ENCODE results near the gene IL15RA. TPM values are rescaled to one million over a fixed set of nuclear protein-coding genes. Genes with fewer than 3 reads are reported as not detected.

IL15RA gene
- total RNA-seq, 4 donors from 2014 or later: 7.1 to 15.6 (median 11.0) TPM

GRCh38 chr10:5942001-5942400 is 35.3 kb downstream of the IL15RA start:
- WGBS, 2 donors: 59 to 86% methylated on average over 3 to 6 of the region's 13 CpGs
- intact Hi-C loops (cut with DNase I): no loop called here
- Histone ChIP-seq H3K27me3 (no peaks in the 10 kb centered on the region), H3K36me3 (peaks cover 8 to 23% (median 8%) of the 10 kb centered on the region in 3 donors), H3K4me3 (no peak overlapping the region), H3K4me1 (peaks cover 28 to 55% (median 46%) of the 10 kb centered on the region in 3 donors), H3K9me3 (no peaks in the 10 kb centered on the region), H3K27ac (peak overlapping the region; percentile 51 to 85 (median 74))
- no peak for DNase-seq
- TF ChIP-seq POLR2A (IDR thresholded peaks at IDR 0.05) (no peak), CTCF (IDR thresholded peaks at IDR 0.05) (no peak)

GRCh38 chr10:5941579-5941978 is 35.8 kb downstream of the IL15RA start:
- peaks cover 26 to 51% (median 42%) of the 10 kb centered on the region in 3 donors for H3K4me1 ChIP-seq
- H3K9me3 ChIP-seq: no peaks in the 10 kb centered on the region
- TF ChIP-seq POLR2A (IDR thresholded peaks at IDR 0.05): no peak
- TF ChIP-seq CTCF (IDR thresholded peaks at IDR 0.05): no peak
- H3K27ac ChIP-seq: peak overlapping the region; percentile 51 to 85 (median 74)
- intact Hi-C loops (cut with DNase I): no loop called here
- no peaks in the 10 kb centered on the region for H3K27me3 ChIP-seq
- no peak overlapping the region for H3K4me3 ChIP-seq
- no peak for DNase-seq
- peaks cover 12 to 27% (median 13%) of the 10 kb centered on the region in 3 donors for H3K36me3 ChIP-seq
- 74 to 79% methylated on average over 7 of the region's 7 CpGs for WGBS, 2 donors

- WGBS, 2 donors: 76 to 79% methylated on average over 6 of the region's 6 CpGs
These were observed 36.5 kb downstream of the IL15RA start for GRCh38 chr10:5940807-5941218.

GRCh38 chr10:5938291-5938690 is 39.1 kb downstream of the IL15RA start:
- Histone ChIP-seq H3K27me3 (no peaks in the 10 kb centered on the region), H3K36me3 (peaks cover 22 to 60% (median 25%) of the 10 kb centered on the region in 3 donors), H3K27ac (no peak overlapping the region), H3K4me1 (peaks cover 6 to 18% (median 13%) of the 10 kb centered on the region in 3 donors), H3K9me3 (no peaks in the 10 kb centered on the region), H3K4me3 (no peak overlapping the region)
- intact Hi-C loops (cut with DNase I): no loop called here
- TF ChIP-seq CTCF (IDR thresholded peaks at IDR 0.05) (no peak), POLR2A (IDR thresholded peaks at IDR 0.05) (no peak)
- WGBS, 2 donors: 88 to 89% methylated on average over 11 to 12 of the region's 12 CpGs
- no peak for DNase-seq

More at GRCh38 chr10:5940807-5941218, 36.5 kb downstream of the IL15RA start:
- no peaks in the 10 kb centered on the region for H3K27me3 ChIP-seq
- intact Hi-C loops (cut with DNase I): no loop called here
- no peak overlapping the region for H3K4me3 ChIP-seq
- TF ChIP-seq POLR2A (IDR thresholded peaks at IDR 0.05) (no peak), CTCF (IDR thresholded peaks at IDR 0.05) (no peak)
- H3K36me3 ChIP-seq: peaks cover 16 to 35% (median 19%) of the 10 kb centered on the region in 3 donors
- peaks cover 21 to 43% (median 36%) of the 10 kb centered on the region in 3 donors for H3K4me1 ChIP-seq
- DNase-seq: no peak
- H3K27ac ChIP-seq: no peak overlapping the region
- no peaks in the 10 kb centered on the region for H3K9me3 ChIP-seq

- no peak for DNase-seq
- no peak overlapping the region for H3K4me3 ChIP-seq
- intact Hi-C loops (cut with DNase I): no loop called here
- H3K4me1 ChIP-seq: peaks cover 3 to 8% (median 6%) of the 10 kb centered on the region in 3 donors
- peaks cover 22 to 73% (median 25%) of the 10 kb centered on the region in 3 donors for H3K36me3 ChIP-seq
- H3K27me3 ChIP-seq: no peaks in the 10 kb centered on the region
- no peak overlapping the region for H3K27ac ChIP-seq
- no peak for TF ChIP-seq POLR2A (IDR thresholded peaks at IDR 0.05)
- TF ChIP-seq CTCF (IDR thresholded peaks at IDR 0.05): no peak
- WGBS, 2 donors: 100% methylated on average over 2 to 8 of the region's 18 CpGs
- H3K9me3 ChIP-seq: no peaks in the 10 kb centered on the region
These were observed 40.3 kb downstream of the IL15RA start for GRCh38 chr10:5937016-5937415.

All from esophagus squamous epithelium (tissue), 5 donors.